ENCODE data around the gene ICOS.

- no peak for TF ChIP-seq POLR2AphosphoS5 (IDR thresholded peaks at IDR 0.05)
- no peak for TF ChIP-seq CTCF (IDR thresholded peaks at IDR 0.05)
- TF ChIP-seq POLR2A (IDR thresholded peaks at IDR 0.05): no peak
Observed at GRCh38 chr2:203940039-203940438, 3.5 kb downstream of the ICOS start.
